Right lobe of liver (tissue), 6 donors: ENCODE data around the gene CLDN5. TPM values are rescaled to one million over a fixed set of nuclear protein-coding genes. Genes with fewer than 3 reads are reported as not detected.
A peak's percentile ranks its signal among the peaks of the same experiment; 100 is the strongest.

Experiments used
- ATAC-seq, 4 donors: fragments of 200-7000 bp; cut with Tn5 transposase; one replicate each; pipeline ENCODE4 v1.9.1; 2020; ENCODE audit warnings: mild to moderate bottlenecking in 4 of 4, moderate library complexity in 4 of 4
- DNase-seq, 3 donors: peaks; one replicate each; pipeline ENCODE4 v3.0.0-alpha.2; 2020
- H3K27ac ChIP-seq, 3 donors: fragments of 200-600 bp; one replicate each; pipeline ENCODE4 v1.8.0; 2022
- H3K27me3 ChIP-seq, 2 donors: fragments of 200-600 bp; one replicate each; pipeline ENCODE4 v1.8.0; 2022
- H3K36me3 ChIP-seq, 4 donors: fragments of 200-600 bp; sonication (generic) in 1 of 4; one replicate each; pipeline versions ENCODE4 v1.5.1 to v1.8.0; 2017 to 2022; ENCODE audit warnings: control low read depth in 1 of 4
- H3K4me1 ChIP-seq, 4 donors: fragments of 200-600 bp; sonication (generic) in 1 of 4; one replicate each; pipeline versions ENCODE4 v1.5.1 to v1.8.0; 2017 to 2022; ENCODE audit warnings: control low read depth in 1 of 4
- H3K4me3 ChIP-seq, 3 donors: fragments of 200-600 bp; one replicate each; pipeline ENCODE4 v1.8.0; 2022
- H3K9me3 ChIP-seq, 4 donors: fragments of 200-600 bp; sonication (generic) in 1 of 4; one replicate each; pipeline versions ENCODE4 v1.5.1 to v1.8.0; 2017 to 2022; ENCODE audit warnings: control low read depth in 1 of 4
- POLR2A ChIP-seq: fragments of 450-650 bp; IDR thresholded peaks from one replicate; pipeline ENCODE4 v1.6.1; 2017; ENCODE audit warnings: antibody characterized with exemption, mild to moderate bottlenecking
- WGBS: methylation state at CpG from one replicate; pipeline ENCODE4 v1.1.6; 2018; ENCODE audit warnings: low coverage, low lambda C conversion rate; ENCODE audit not compliant: insufficient coverage; ENCODE audit errors: missing lambda C conversion rate; 5-methylcytosine and 5-hydroxymethylcytosine counted together
- intact Hi-C, 2 donors: fragments of 100-400 bp; cut with DNase I; formaldehyde crosslinking; loops; one replicate each; pipeline versions ENCODE4 v1.11.2 to v1.14.1; 2022
- total RNA-seq, 6 experiments: library from RNA; depleted of rRNA in 2 of 6; stranded (reverse); fragments of >200 nt in 2 of 6; fragmentation: NEBNext Ultra II Directional in 3 of 6; extraction: Animal tissue kit (Norgen Biotek cat#: 25700) in 3 of 6; gene quantifications; one replicate each; pipeline versions ENCODE4 v1.1.0 to v1.2.4, GENCODE V29; 2016 to 2023
- TF ChIP-seq, protein P1 (sequence below), 4 donors: fragments of 200-600 bp in 3 of 4; fragments of 450-650 bp in 1 of 4; IDR thresholded peaks; one replicate each; pipeline versions ENCODE4 v1.5.1 to v1.8.0; 2016 to 2022; ENCODE audit warnings: antibody characterized with exemption in 4 of 4, mild to moderate bottlenecking in 2 of 4
- donor health status: DM: no; HTN: yes; CAD: no.
- donor health status: DM: no; HTN: no; CAD: no.
- donor health status: DM: no; HTN: no; CAD: no.
- donor health status: DM: no; HTN: yes; CAD: no.
- donor health status: DM: no; HTN: yes; CAD: no.

CLDN5 gene
- total RNA-seq, 6 experiments from 2014 or later, result 4.4 to 12.1 (median 5.7) TPM

DNA sequence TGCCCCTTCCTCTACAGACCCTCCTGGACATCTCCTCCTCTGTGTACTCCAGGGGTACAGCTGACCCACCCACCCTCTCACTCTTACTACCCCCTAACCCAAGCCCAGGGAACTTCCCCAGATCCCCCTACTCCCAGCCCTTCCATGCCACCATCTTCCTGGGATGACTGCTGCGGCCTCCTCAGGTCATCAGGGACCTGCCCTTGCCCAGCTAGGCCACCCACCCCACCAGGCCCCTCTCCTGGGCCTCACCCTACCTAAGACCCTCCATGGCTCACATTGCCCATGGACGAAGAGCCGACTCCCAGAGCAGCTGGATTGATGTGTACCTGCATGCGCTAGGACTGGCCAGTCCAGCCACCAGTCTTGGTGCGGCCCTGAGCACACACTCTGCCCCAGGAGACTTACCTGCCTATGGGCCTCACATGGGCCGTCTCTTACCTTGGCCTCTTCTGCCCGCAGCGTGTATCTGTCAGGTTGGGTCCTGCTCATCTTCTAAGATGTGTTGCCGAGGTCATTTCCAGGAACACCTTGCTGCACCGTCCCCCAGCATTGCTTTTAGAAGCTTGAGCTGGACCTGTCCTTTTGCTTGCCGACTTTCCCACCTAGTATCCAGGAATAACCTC, 2.0 kb upstream of the CLDN5 start:
- no peak for TF ChIP-seq POLR2A
- TF ChIP-seq, protein P1, sequence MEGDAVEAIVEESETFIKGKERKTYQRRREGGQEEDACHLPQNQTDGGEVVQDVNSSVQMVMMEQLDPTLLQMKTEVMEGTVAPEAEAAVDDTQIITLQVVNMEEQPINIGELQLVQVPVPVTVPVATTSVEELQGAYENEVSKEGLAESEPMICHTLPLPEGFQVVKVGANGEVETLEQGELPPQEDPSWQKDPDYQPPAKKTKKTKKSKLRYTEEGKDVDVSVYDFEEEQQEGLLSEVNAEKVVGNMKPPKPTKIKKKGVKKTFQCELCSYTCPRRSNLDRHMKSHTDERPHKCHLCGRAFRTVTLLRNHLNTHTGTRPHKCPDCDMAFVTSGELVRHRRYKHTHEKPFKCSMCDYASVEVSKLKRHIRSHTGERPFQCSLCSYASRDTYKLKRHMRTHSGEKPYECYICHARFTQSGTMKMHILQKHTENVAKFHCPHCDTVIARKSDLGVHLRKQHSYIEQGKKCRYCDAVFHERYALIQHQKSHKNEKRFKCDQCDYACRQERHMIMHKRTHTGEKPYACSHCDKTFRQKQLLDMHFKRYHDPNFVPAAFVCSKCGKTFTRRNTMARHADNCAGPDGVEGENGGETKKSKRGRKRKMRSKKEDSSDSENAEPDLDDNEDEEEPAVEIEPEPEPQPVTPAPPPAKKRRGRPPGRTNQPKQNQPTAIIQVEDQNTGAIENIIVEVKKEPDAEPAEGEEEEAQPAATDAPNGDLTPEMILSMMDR (IDR thresholded peaks at IDR 0.05), result no peak
- no peak overlapping the region for H3K27ac ChIP-seq
- ATAC-seq, result no peak

DNA sequence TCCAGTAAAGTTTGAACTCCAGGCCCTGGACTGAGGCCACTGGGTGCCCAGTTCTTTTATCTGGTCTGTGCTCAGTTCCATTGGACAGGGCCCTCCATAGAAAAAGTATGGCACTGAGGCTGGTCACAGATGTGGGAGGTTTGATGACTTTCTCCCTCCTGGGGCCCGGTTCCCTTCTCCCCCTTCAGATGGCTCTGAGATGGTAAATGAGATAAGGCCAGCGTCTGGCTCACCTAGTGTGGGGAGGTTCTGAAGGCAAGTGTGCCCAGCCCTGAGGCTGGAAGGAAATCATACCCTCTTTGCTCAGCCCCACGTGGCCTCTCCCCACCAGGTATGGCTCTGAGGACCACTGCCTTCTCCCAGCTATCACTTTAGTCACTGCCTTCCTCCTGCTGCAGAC, 1.5 kb upstream of the CLDN5 start:
- H3K4me3 ChIP-seq, result no peak overlapping the region
- no peaks in the 10 kb centered on the region for H3K9me3 ChIP-seq
- intact Hi-C loops, result no loop called here
- 50% methylated on average over 1 of the region's 3 CpGs for WGBS
- TF ChIP-seq, protein P1 (IDR thresholded peaks at IDR 0.05), result no peak
- TF ChIP-seq POLR2A, result no peak
- no peak for ATAC-seq
- peaks cover 0 to 21% of the 10 kb centered on the region in 2 donors for H3K27me3 ChIP-seq
- DNase-seq, result peak in 1 of 3 donors; percentile 27
- peak overlapping the region in 2 of 3 donors; percentile 51 to 77 for H3K27ac ChIP-seq
- H3K4me1 ChIP-seq, result peaks cover 0 to 14% (median 2%) of the 10 kb centered on the region in 4 donors
- no peaks in the 10 kb centered on the region for H3K36me3 ChIP-seq

More for the DNA sequence above, 2.0 kb upstream of the CLDN5 start:
- Histone ChIP-seq H3K4me3 (no peak overlapping the region), H3K4me1 (peaks cover 0 to 14% (median 2%) of the 10 kb centered on the region in 4 donors), H3K27me3 (peaks cover 0 to 21% of the 10 kb centered on the region in 2 donors), H3K9me3 (no peaks in the 10 kb centered on the region), H3K36me3 (no peaks in the 10 kb centered on the region)
- 100% methylated on average over 4 of the region's 11 CpGs for WGBS
- intact Hi-C loops, result no loop called here
- peak in 1 of 3 donors; percentile 36 for DNase-seq

GRCh38 chr22:19525116-19525660, 978 bp upstream of the CLDN5 start:
- peak overlapping the region; percentile 6 to 77 (median 51) for H3K27ac ChIP-seq
- peak overlapping the region; percentile 7 to 29 (median 14) for H3K4me3 ChIP-seq
- intact Hi-C loops, result no loop called here
- H3K27me3 ChIP-seq, result peaks cover 0 to 21% of the 10 kb centered on the region in 2 donors
- no peaks in the 10 kb centered on the region for H3K9me3 ChIP-seq
- TF ChIP-seq POLR2A, result no peak
- TF ChIP-seq, protein P1 (IDR thresholded peaks at IDR 0.05), result no peak
- H3K36me3 ChIP-seq, result no peaks in the 10 kb centered on the region
- DNase-seq (peak in 2 of 3 donors; percentile 53 to 56), ATAC-seq (peak; percentile 6 to 39 (median 22))
- peaks cover 0 to 14% (median 2%) of the 10 kb centered on the region in 4 donors for H3K4me1 ChIP-seq
- 75% methylated on average over 2 of the region's 15 CpGs for WGBS

GRCh38 chr22:19523240-19524169, 705 bp downstream of the CLDN5 start:
- ATAC-seq (peak; percentile 23 to 38 (median 30)), DNase-seq (peak in 1 of 3 donors; percentile 42)
- intact Hi-C loops, result no loop called here
- Histone ChIP-seq H3K36me3 (no peaks in the 10 kb centered on the region), H3K27me3 (peaks cover 0 to 21% of the 10 kb centered on the region in 2 donors), H3K9me3 (no peaks in the 10 kb centered on the region), H3K4me1 (peaks cover 0 to 14% (median 2%) of the 10 kb centered on the region in 4 donors), H3K4me3 (peak overlapping the region; percentile 29 to 40 (median 35)), H3K27ac (no peak overlapping the region)
- no peak for TF ChIP-seq POLR2A
- whole genome bisulfite sequencing, result 0% methylated on average over 2 of the region's 99 CpGs
